GM21619 (cell line): Measurements from ENCODE around the gene FNDC3B.
"Not testable (repeated sequence)": the region's sequence is repeated elsewhere in the genome, so short reads cannot be mapped to it uniquely, and the experiment has no call there.

Experiments
- ATAC-seq: cut with Tn5 transposase; IDR thresholded peaks from one replicate; pipeline ENCODE4 v1.9.1; 2021; ENCODE audit not compliant: unreplicated experiment

Gene FNDC3B

GRCh38 chr3:172229462-172229861 is 190.1 kb downstream of the FNDC3B start:
- ATAC-seq: no peak

GRCh38 chr3:172231318-172231901 is 192.0 kb downstream of the FNDC3B start:
- ATAC-seq: no peak

GRCh38 chr3:172232579-172233212 is 193.3 kb downstream of the FNDC3B start:
- no peak for ATAC-seq

- no peak for ATAC-seq
Measured at GRCh38 chr3:172233474-172234277, 194.3 kb downstream of the FNDC3B start.

- no peak for ATAC-seq
Measured at GRCh38 chr3:172235698-172236097, 196.3 kb downstream of the FNDC3B start.

- ATAC-seq: no peak
Measured at GRCh38 chr3:172236771-172237742, 197.7 kb downstream of the FNDC3B start.

- no peak for ATAC-seq
Measured at GRCh38 chr3:172238188-172238587, 198.8 kb downstream of the FNDC3B start.

GRCh38 chr3:172239218-172239790 is 199.9 kb downstream of the FNDC3B start:
- ATAC-seq: no peak

GRCh38 chr3:172241405-172241804 is 202.0 kb downstream of the FNDC3B start:
- ATAC-seq: no peak

- not testable (repeated sequence) for ATAC-seq
Measured at GRCh38 chr3:172242471-172242870, 203.1 kb downstream of the FNDC3B start.

- not testable (repeated sequence) for ATAC-seq
Measured at GRCh38 chr3:172243376-172243775, 204.0 kb downstream of the FNDC3B start.

- no peak for ATAC-seq
Measured at GRCh38 chr3:172244011-172244410, 204.6 kb downstream of the FNDC3B start.

- ATAC-seq: no peak
Measured at GRCh38 chr3:172245241-172245640, 205.9 kb downstream of the FNDC3B start.

GRCh38 chr3:172246107-172246844 is 206.9 kb downstream of the FNDC3B start:
- no peak for ATAC-seq

- no peak for ATAC-seq
Measured at GRCh38 chr3:172247525-172248274, 208.3 kb downstream of the FNDC3B start.

GRCh38 chr3:172249039-172249438 is 209.7 kb downstream of the FNDC3B start:
- ATAC-seq: no peak

GRCh38 chr3:172251211-172251610 is 211.8 kb downstream of the FNDC3B start:
- no peak for ATAC-seq

- ATAC-seq: no peak
Measured at GRCh38 chr3:172253200-172253599, 213.8 kb downstream of the FNDC3B start.

GRCh38 chr3:172254542-172254941 is 215.2 kb downstream of the FNDC3B start:
- no peak for ATAC-seq
